Neural cell (in vitro differentiated cells): ENCODE measurements around the gene IQSEC1.

Source experiments
- CTCF ChIP-seq: fragments of 450-650 bp; IDR thresholded peaks from 2 replicates; pipeline ENCODE4 v1.5.1; 2014; ENCODE audit warnings: antibody characterized with exemption, mild to moderate bottlenecking, moderate library complexity; ENCODE audit not compliant: poor library complexity, severe bottlenecking
- EP300 ChIP-seq: fragments of 450-650 bp; conservative IDR thresholded peaks from 2 replicates; pipeline ENCODE4 v1.6.1; 2014; ENCODE audit warnings: antibody characterized with exemption, mild to moderate bottlenecking, moderate library complexity; ENCODE audit not compliant: poor library complexity, severe bottlenecking
- EZH2 ChIP-seq: fragments of 200-600, 300-800 bp; shearing (Covaris generic), sonication (generic); IDR thresholded peaks from 2 replicates; pipeline ENCODE4 v1.6.1; 2014; ENCODE audit warnings: antibody characterized with exemption, low read length, borderline replicate concordance, mild to moderate bottlenecking; ENCODE audit not compliant: insufficient read depth, poor library complexity, severe bottlenecking
- MXI1 ChIP-seq: fragments of 450-650 bp; conservative IDR thresholded peaks from 2 replicates; pipeline ENCODE4 v1.6.1; 2014; ENCODE audit warnings: antibody characterized with exemption, mild to moderate bottlenecking; ENCODE audit not compliant: poor library complexity, severe bottlenecking
- POLR2AphosphoS5 ChIP-seq: IDR thresholded peaks from 2 replicates; pipeline ENCODE4 v1.6.1; 2012
- RAD21 ChIP-seq: fragments of 450-650 bp; conservative IDR thresholded peaks from 2 replicates; pipeline ENCODE4 v1.6.1; 2014; ENCODE audit warnings: antibody characterized with exemption, mild to moderate bottlenecking, moderate library complexity
- REST ChIP-seq: IDR thresholded peaks from 2 replicates; pipeline ENCODE4 v1.6.1; 2012; ENCODE audit warnings: borderline replicate concordance
- TAF1 ChIP-seq: IDR thresholded peaks from 2 replicates; pipeline ENCODE4 v1.6.1; 2012; ENCODE audit warnings: low read depth

DNA sequence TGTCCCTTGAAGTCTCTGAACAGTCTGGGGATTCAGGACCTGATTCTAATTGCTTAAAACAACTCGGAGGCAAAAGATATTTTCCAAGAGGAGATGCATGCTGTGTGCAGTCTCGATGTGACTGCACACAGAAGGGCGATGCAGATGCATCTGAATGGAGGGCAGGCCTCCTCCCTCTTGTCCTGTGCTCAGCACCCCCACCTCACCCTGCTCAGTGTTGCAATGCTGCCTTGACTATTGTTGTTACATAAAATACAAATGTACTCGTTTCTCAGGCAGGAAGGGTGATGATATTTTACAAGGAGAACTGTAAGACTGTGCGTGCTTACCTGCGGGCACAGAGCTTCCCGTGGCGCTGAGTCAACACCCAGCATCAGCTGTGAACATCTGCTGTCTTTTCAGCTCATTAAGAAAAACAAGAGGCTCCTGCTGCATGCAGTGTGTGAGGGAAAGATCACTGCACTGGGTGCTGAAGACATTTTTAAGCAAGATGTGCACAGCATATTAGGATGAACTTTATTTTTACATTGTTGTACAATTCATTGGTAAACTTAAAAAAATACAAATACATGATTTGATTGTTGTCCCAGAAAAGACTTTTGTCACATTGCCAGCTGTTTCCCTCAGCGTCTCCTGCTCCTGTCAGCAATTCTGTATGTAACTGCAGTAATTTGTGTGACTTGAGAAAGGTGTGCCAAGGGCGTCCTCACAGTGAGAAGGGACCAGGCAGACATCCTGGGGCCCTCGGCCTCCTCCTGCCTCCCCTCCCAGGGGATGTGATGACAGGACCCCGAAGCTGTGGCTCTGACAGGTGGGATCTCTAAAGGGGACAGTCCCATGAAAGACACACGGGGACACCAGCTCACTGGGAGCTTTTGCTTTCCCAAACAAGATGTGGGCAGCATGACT, 175.6 kb downstream of the IQSEC1 start:
- TF ChIP-seq CTCF (no peak), REST (no peak), EZH2 (no peak), POLR2AphosphoS5 (no peak), RAD21 (no peak), MXI1 (no peak), EP300 (no peak), TAF1 (no peak)
